T-helper 1 cell treated with Interleukin-12 subunit alpha and Interleukin-12 subunit beta and Interleukin-4 antibody, amounts not matched to agents 30 μg/mL and 1 μg/mL, for 36 hours (primary cell): Measurements from ENCODE around the gene TYR.
"Not testable (repeated sequence)": the region's sequence is repeated elsewhere in the genome, so short reads cannot be mapped to it uniquely, and the experiment has no call there.

ENCODE experiments used
- H3K27ac Mint-ChIP-seq: one replicate; pipeline ENCODE4 v1.8.0; 2021; ENCODE audit warnings: mild to moderate bottlenecking, mixed read lengths
- H3K27me3 Mint-ChIP-seq: one replicate; pipeline ENCODE4 v1.8.0; 2021; ENCODE audit warnings: low read depth, mixed read lengths
- H3K36me3 Mint-ChIP-seq: one replicate; pipeline ENCODE4 v1.8.0; 2021; ENCODE audit warnings: low read depth, mixed read lengths
- H3K4me1 Mint-ChIP-seq: one replicate; pipeline ENCODE4 v1.8.0; 2021; ENCODE audit warnings: low read depth, mixed read lengths
- H3K4me3 Mint-ChIP-seq: one replicate; pipeline ENCODE4 v1.8.0; 2021; ENCODE audit warnings: mild to moderate bottlenecking, moderate library complexity, mixed read lengths
- H3K9me3 Mint-ChIP-seq: one replicate; pipeline ENCODE4 v1.8.0; 2021; ENCODE audit warnings: mixed read lengths

TYR gene

GRCh38 chr11:89205378-89205777 lies 27.7 kb downstream of the TYR start:
- H3K36me3 Mint-ChIP-seq: no peaks in the 10 kb centered on the region
- H3K4me3 Mint-ChIP-seq: no peak overlapping the region
- no peaks in the 10 kb centered on the region for H3K27me3 Mint-ChIP-seq
- H3K9me3 Mint-ChIP-seq: no peaks in the 10 kb centered on the region
- no peak overlapping the region for H3K27ac Mint-ChIP-seq
- no peaks in the 10 kb centered on the region for H3K4me1 Mint-ChIP-seq

GRCh38 chr11:89220684-89221339 lies 43.1 kb downstream of the TYR start:
- Mint-ChIP-seq H3K4me3 (no peak overlapping the region), H3K4me1 (no peaks in the 10 kb centered on the region), H3K27ac (no peak overlapping the region), H3K27me3 (no peaks in the 10 kb centered on the region), H3K36me3 (no peaks in the 10 kb centered on the region), H3K9me3 (no peaks in the 10 kb centered on the region)

- H3K27ac Mint-ChIP-seq: no peak overlapping the region
- H3K36me3 Mint-ChIP-seq: no peaks in the 10 kb centered on the region
- H3K27me3 Mint-ChIP-seq: no peaks in the 10 kb centered on the region
- H3K4me1 Mint-ChIP-seq: no peaks in the 10 kb centered on the region
- no peak overlapping the region for H3K4me3 Mint-ChIP-seq
- no peaks in the 10 kb centered on the region for H3K9me3 Mint-ChIP-seq
Observed at GRCh38 chr11:89235083-89235482, 57.4 kb downstream of the TYR start.

DNA sequence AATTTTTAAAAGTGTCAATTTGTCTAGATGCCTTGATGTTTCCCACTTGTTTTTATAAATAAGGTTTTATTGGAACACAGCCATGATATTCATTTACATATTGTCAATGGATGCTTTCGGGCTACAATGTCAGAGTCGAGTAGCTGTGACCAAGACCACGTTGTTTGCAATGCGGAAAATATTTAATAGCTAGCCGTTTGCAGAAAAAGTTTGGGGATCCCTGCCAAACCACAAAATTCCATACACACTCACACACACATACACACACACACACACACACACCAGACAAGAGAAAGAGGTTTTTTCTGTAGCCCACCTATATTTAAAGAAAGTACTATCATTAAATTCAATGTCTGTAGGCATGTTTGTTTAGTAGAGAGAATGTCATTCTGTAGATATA lies 58.3 kb downstream of the TYR start:
- no peaks in the 10 kb centered on the region for H3K9me3 Mint-ChIP-seq
- no peaks in the 10 kb centered on the region for H3K4me1 Mint-ChIP-seq
- H3K27ac Mint-ChIP-seq: no peak overlapping the region
- H3K4me3 Mint-ChIP-seq: no peak overlapping the region
- H3K36me3 Mint-ChIP-seq: no peaks in the 10 kb centered on the region
- H3K27me3 Mint-ChIP-seq: no peaks in the 10 kb centered on the region

DNA sequence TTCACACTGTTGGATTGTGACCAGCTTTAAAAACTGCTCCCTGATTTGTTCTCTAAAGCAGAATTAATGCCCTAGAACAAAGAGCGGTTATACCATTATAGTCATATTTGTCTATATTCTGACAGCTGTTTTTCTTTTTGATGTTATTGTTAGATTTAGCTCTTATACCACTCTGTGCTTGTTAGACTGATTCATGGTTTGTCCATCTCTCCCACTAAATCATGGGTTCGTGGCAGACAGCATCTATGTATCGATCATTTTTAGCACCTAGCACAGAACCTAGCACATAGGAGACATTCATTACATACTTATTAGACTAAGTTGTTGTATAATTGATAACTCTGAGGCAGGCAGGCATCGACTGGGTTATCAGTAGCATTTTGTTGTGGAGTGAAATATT lies 69.3 kb downstream of the TYR start:
- not testable (repeated sequence) for H3K36me3 Mint-ChIP-seq, H3K4me1 Mint-ChIP-seq, H3K27ac Mint-ChIP-seq, H3K4me3 Mint-ChIP-seq, H3K27me3 Mint-ChIP-seq, H3K9me3 Mint-ChIP-seq

GRCh38 chr11:89249196-89249595 lies 71.5 kb downstream of the TYR start:
- no peaks in the 10 kb centered on the region for H3K36me3 Mint-ChIP-seq
- no peaks in the 10 kb centered on the region for H3K9me3 Mint-ChIP-seq
- no peak overlapping the region for H3K27ac Mint-ChIP-seq
- H3K27me3 Mint-ChIP-seq: no peaks in the 10 kb centered on the region
- H3K4me1 Mint-ChIP-seq: no peaks in the 10 kb centered on the region
- no peak overlapping the region for H3K4me3 Mint-ChIP-seq

GRCh38 chr11:89261483-89261882 lies 83.8 kb downstream of the TYR start:
- not testable (repeated sequence) for H3K4me1 Mint-ChIP-seq, H3K27me3 Mint-ChIP-seq, H3K9me3 Mint-ChIP-seq, H3K36me3 Mint-ChIP-seq, H3K27ac Mint-ChIP-seq, H3K4me3 Mint-ChIP-seq

DNA sequence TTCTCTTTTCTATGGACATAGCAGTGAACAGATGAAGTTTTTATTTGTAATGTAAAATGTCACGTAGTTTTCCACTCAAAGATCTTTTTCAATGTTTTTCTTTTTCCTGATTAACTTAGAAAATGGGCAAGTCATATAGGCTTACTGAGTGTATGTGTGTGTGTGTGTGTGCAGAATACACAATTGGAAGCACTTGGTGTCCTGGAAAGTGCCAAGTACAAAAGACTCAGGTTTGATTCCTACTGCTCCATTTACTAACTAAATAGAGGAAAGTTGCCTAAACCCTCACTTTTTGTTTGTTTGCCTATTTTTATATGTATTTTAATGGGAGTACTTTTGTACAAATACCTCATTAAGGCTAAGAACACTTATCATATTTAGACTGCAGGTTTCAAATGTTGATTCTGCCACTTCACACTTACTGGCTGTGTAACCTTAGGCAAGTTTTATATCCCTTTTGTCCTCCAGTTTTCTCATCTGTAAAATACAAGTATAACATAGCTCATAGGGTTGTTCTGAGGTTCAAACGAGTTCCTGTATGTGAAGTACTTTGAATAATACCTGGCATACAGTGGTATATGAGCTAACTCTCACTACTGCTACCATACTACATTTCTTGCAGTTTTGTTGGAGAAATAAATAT lies 90.1 kb downstream of the TYR start:
- Mint-ChIP-seq H3K27me3 (no peaks in the 10 kb centered on the region), H3K36me3 (no peaks in the 10 kb centered on the region), H3K27ac (no peak overlapping the region), H3K9me3 (no peaks in the 10 kb centered on the region), H3K4me3 (no peak overlapping the region), H3K4me1 (no peaks in the 10 kb centered on the region)

GRCh38 chr11:89272540-89273088 lies 94.9 kb downstream of the TYR start:
- H3K36me3 Mint-ChIP-seq, H3K27ac Mint-ChIP-seq, H3K4me1 Mint-ChIP-seq, H3K4me3 Mint-ChIP-seq, H3K9me3 Mint-ChIP-seq, H3K27me3 Mint-ChIP-seq: not testable (repeated sequence)

DNA sequence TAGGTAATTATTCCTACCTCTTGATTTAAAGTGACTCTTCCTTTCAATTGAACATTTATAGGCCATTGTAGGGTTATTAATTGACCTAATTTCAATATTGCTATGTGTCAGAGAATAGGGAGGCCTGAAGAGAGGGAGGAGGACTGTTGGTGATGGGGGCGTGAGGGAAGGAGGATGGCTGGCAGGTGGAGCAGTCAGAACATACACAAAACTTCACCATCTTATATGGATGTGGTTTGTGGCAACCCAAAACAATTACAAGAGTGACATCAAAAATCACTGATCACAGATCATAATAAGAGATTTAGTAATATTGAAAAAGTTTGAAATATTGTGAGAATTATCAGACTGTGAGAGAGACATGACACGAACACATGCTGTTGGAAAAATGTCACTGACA lies 95.5 kb downstream of the TYR start:
- not testable (repeated sequence) for H3K9me3 Mint-ChIP-seq, H3K27ac Mint-ChIP-seq, H3K4me1 Mint-ChIP-seq, H3K4me3 Mint-ChIP-seq, H3K27me3 Mint-ChIP-seq, H3K36me3 Mint-ChIP-seq

GRCh38 chr11:89275966-89276365 lies 98.3 kb downstream of the TYR start:
- Mint-ChIP-seq H3K4me3 (no peak overlapping the region), H3K4me1 (no peaks in the 10 kb centered on the region), H3K9me3 (no peaks in the 10 kb centered on the region), H3K27me3 (no peaks in the 10 kb centered on the region), H3K36me3 (no peaks in the 10 kb centered on the region), H3K27ac (no peak overlapping the region)

DNA sequence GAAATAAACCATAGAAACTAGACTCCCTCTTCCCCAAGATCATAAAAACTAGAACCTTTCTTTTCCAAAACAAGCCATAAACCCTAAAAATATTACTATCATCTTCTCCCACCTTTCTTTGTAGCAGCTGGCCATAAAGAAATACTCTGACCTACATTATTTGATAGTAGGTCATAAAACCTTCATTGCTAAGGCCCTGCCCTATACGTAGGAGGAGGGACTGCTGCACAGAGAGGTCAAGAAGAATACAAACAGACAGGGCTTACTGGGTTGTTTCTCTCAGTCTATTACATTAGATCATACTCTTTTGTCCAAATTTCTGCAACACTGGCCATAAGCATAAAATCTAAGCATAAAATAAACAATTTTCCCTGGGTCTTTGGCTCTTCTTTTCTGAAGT lies 101.5 kb downstream of the TYR start:
- no peak overlapping the region for H3K27ac Mint-ChIP-seq

GRCh38 chr11:89281032-89281677 lies 103.5 kb downstream of the TYR start:
- H3K27ac Mint-ChIP-seq, H3K9me3 Mint-ChIP-seq, H3K27me3 Mint-ChIP-seq, H3K36me3 Mint-ChIP-seq, H3K4me1 Mint-ChIP-seq, H3K4me3 Mint-ChIP-seq: not testable (repeated sequence)

More for the DNA sequence above, 101.5 kb downstream of the TYR start:
- H3K9me3 Mint-ChIP-seq: no peaks in the 10 kb centered on the region
- H3K4me3 Mint-ChIP-seq: no peak overlapping the region
- H3K27me3 Mint-ChIP-seq: no peaks in the 10 kb centered on the region
- no peaks in the 10 kb centered on the region for H3K4me1 Mint-ChIP-seq
- H3K36me3 Mint-ChIP-seq: no peaks in the 10 kb centered on the region

DNA sequence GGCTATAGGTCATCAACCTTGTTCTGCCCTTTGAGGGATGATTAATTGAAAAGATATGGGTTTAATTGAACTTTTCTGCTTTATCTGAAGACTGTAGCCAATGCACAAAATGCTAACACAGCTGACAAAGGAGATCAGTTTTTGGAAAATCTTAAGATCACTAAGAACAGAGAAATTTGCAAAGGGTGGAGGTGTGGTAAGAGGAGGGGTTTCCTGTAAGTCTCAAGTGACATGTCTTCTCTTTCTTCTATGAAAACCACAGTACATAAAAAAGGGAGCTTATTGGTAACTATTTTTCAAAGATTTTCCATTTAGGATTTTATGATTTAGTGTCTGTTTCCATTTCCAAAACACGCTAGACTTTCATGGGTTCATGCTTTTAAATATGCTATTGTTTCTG lies 108.9 kb downstream of the TYR start:
- H3K4me3 Mint-ChIP-seq, H3K9me3 Mint-ChIP-seq, H3K36me3 Mint-ChIP-seq, H3K4me1 Mint-ChIP-seq, H3K27ac Mint-ChIP-seq, H3K27me3 Mint-ChIP-seq: not testable (repeated sequence)

DNA sequence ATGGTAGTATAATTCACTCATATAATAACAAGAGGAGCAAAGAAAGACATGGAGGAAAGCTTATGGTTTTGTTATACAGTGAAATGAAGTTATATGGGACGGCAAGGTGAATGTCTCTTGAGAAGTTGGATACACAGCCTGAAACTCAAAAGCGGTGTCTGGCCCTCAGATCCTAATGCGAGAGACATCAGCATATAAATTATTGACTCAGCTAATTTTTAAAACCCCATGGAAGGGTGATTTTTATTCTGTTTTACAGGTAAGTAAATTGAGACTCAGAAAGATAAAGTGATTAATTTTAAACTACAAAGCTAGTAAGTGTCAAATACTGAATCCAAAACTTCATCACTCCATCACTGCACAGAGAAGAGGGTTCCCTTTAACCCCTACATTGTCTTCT lies 110.3 kb downstream of the TYR start:
- H3K4me1 Mint-ChIP-seq, H3K4me3 Mint-ChIP-seq, H3K27me3 Mint-ChIP-seq, H3K27ac Mint-ChIP-seq, H3K36me3 Mint-ChIP-seq, H3K9me3 Mint-ChIP-seq: not testable (repeated sequence)
